GM18502 (cell line): ENCODE data around the gene JPT1.
"Not testable (repeated sequence)": the region's sequence is repeated elsewhere in the genome, so short reads cannot be mapped to it uniquely, and the experiment has no call there.

Experiments used
- ATAC-seq: cut with Tn5 transposase; IDR thresholded peaks from one replicate; pipeline ENCODE4 v1.9.1; 2021; ENCODE audit warnings: mild to moderate bottlenecking; ENCODE audit not compliant: unreplicated experiment, poor library complexity

Gene JPT1, protein sequence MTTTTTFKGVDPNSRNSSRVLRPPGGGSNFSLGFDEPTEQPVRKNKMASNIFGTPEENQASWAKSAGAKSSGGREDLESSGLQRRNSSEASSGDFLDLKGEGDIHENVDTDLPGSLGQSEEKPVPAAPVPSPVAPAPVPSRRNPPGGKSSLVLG

DNA sequence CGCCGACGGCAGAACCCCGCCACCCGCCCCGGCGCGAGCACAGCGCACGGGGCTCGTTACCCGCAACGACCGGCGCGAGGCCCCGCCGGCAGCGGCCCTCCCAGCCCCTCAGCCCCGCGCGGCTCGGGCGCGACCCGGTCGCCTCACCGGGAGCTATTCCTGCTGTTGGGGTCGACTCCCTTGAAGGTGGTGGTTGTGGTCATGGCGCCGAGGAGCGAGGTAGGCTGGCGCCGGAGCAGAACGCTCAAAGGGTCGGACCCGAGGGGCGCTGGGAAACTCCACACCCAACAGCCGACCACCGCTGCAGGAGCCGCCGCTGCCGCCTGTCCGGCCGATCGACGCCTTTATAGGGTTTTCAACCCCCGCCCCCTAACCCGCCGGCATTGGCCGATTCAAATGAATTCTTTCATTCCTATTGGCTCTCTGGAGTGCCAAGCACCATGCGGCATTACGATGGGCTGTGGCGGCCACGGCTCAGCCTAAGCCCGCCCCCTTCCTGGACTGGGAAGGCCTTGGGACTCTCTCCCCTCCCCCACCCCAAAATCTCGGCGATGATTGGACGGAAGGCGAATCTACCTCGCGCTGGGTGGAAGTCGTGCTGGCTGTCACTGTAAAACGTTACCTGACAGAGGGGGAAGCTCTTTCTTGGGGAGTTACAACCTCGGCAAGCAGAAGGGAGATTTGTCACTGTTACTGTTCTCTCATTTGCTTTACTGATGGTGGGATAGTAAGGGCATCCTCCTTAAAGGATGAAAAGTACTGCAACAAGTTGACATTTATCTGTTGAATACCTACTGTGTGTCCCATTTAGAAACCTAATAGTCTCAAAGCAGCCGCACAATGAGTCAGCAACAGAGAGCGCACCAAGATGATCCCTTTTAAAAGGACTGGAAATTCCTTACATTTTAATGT is at the start of gene JPT1:
Gene JPT1 (minus strand): TSS at position 318 of the 912 bp plus-strand sequence. CDS start 115 bp downstream, at position 203.
- peak; percentile 91 for ATAC-seq

DNA sequence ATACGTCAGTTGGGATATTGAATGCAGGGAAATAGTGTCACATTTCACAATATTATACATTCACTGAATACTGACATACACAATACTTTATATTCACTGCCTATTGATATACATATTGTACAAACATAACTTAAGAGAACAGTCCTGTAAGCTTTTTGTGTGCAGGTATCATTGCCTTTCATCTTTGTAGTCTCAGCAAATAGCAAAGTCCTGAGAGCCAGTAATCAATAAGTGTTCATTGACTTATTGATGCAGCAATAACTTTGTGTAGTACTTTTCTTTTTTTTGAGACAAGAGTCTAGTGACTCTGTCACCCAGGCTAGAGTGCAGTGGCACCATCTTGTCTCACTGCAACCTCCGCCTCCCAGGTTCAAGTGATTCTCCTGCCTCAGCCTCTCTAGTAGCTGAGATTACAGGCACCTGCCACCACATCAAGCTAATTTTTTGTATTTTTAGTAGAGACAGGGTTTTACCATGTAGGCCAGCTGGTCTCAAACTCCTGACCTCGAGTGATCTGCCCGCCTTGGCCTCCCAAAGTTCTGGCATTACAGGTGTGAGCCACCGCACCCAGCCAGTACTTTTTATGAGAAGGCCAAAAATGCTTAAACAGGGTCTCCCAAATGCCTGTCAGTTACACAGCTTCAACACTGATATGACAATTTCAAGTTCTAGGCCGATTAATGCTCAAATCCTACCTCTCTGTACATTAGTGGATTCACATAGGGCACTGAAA is 45.7 kb upstream of the JPT1 start:
- no peak for ATAC-seq

DNA sequence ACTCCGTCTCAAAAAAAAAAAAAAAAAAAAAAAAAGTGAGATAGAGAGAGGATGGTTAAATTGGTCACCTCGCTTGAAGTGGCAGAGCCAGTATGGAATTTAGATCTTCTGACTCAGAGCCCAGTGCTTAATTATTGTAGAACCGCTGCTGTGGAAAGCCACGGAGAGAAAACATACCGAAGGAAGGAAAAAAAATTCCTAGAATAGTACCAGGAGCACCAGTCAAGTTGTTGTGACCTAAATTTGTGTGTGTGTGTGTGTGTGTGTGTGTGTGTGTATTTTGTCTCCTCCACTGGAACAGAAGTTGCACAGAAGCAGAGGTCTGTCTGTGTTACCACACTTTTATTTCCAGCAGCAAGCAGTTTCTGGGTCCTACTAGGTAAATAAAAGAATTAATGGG is 40.6 kb upstream of the JPT1 start:
- ATAC-seq = no peak

DNA sequence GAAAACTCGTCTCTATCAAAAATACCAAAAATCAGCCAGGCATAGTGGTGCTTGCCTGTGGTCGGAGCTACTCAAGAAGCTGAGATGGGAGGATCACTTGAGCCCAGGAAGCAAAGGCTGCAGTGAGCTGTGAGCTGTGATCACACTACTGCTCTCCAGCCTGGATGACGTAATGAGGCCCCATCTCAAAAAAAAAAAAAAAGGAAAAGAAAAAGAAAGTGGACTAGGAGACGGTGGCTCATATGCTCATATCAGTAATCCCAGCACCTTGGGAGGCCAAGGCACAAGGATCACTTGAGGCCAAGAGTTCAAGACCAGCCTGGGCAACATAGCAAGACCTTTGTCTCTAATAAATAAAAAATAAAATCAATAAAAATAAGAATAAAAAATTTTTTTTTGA is 37.3 kb upstream of the JPT1 start:
- no peak for ATAC-seq

DNA sequence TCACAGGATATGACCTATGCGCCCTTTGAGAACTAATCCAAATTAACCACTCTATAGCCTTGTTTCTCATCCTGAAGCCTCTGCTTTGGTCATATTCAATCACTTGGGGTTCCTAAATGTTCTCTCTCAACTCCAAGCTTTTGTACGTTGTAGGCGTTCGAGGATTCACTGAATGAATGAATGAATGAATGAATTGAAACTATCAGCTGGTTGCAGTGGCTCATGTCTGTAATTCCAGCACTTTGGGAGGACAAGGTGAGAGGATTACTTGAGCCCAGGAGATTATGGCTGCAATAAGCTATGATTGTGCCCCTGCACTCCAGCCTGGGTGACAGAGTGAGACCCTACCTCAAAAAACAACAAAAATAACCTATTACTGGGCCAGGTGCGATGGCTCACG is 34.3 kb upstream of the JPT1 start:
- no peak for ATAC-seq

DNA sequence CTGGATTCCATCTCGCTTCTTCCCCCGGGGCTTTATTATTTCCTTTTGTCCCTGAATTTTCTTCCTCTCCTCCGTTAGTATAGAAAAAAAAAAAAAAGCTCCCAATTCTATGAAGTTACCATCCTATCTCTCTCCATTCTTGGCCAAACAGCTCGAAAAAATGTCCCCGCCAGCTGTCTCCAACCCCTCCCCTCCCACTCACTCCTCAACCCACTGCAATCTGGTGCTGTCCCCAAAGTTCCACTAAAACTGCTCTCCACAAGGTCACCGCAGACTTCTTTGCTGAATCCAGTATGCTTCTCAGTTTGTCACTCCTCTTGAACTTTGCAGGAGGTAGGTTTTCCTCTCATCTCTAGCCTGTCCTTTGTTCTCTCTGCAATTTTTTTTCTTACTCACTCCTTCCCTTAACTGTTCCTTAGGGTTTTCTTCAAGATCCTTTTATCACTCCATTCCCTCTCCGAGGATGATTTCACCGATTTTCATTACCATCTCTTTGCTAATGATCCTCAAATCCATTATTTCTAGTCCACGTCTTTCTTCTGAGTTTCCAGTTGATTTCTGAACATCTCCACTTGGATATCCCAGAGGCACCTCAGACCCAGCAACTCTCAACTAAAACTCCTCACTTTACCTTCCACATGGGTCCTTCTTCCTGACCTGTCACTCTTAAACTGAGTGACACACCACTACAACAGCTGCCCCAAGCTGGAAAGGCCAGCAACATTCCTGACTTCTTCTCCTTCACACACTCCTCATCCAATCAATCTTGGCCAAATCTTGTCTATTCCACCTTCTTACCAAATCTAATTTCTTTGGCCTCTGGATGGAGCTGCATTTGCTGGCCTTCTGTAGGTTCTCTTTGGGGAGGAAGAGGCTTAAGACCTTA is 29.9 kb upstream of the JPT1 start:
- no peak for ATAC-seq

DNA sequence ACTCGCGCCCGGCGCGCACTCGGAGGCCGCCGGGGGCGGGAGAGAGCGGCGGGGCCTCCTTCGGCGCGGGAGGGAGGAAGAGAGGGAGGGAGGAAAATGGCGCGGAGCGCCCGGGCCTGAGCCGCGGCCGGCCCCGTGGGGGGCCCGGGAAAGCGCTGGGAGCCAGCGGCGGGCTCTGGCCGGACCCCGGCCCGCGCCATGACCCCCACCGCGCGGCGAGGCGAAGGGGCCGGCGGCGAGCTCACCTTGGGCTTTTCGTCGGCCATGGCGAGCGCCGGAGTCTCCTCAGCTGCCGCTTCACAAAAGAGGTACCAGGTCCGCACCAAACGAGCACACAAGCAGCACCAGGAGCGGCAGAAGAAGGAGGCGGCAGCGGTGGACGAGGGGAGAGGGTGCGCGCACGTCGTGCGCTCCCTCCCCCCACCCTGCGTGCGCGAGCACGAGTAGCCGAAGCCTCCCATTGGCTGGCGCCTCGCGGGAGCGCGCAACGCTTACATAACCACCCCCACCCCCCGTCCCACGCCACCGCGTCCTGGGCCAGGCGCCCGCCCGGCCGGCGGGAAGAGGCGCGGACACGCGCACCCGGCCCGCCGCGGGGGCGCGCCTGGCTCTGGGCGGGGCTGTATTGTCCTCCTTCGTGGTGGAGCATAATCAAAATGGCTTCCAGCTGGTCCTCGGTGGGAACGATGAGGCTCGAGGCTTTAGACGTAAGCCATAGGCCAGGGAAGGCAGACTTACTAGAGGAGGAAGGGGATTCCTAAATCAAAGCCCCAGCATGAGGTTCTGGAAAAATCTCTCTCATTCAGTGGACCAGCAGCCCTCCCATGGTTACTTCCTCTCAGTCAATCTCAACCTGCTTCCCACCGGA is 28.5 kb upstream of the JPT1 start, which contains the start of gene SUMO2:
Gene SUMO2 (minus strand): TSS at position 391 of the 868 bp plus-strand sequence. CDS start 125 bp downstream, at position 266.
- ATAC-seq = peak; percentile 71

DNA sequence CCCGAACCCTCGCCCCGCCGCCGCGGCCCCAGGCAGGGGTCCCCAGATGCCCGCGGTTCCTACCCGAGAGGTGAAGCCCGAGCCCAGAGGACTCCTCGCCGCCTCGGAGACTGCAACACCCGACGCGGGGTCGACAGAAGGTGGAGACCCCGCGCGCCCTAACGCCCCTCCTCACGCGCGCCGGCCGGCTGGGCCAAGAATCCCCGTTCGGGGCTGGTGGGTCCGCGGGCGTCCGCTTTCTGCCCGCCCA is 27.9 kb upstream of the JPT1 start:
- no peak for ATAC-seq

DNA sequence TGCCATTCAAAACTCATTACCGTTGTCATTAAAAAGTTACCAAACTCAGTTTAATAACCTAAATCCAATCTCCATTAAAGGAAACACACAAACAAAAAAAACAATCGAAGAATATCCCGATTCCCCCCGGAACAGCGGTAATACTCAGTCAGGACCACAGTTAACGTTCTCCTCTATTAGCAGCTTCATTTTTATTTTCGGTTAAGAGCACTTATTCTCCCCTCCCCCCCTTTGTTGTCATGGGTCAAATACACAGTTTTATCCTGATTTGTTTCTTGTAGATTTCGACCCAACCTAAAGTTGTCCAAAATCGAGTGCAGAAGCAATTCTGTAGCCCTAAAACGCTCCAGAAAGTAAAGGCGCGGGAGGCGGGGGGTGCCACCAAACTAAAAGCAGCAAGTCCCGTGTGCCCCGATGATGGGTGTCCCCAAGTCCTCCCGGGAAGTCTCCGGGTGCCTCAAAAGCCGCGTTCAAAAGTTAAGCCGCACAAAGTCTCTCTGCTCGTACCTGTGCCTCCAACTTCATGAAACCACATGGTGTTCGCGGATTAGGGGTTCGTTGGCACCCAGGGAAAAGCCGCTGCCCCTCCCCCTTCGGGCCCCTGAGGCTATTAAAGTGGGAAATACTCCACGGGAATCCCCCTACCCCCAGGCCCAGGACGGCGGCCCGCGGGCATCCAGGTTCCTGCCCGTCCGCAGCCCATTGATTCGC is 27.5 kb upstream of the JPT1 start:
- peak; percentile 20 for ATAC-seq

DNA sequence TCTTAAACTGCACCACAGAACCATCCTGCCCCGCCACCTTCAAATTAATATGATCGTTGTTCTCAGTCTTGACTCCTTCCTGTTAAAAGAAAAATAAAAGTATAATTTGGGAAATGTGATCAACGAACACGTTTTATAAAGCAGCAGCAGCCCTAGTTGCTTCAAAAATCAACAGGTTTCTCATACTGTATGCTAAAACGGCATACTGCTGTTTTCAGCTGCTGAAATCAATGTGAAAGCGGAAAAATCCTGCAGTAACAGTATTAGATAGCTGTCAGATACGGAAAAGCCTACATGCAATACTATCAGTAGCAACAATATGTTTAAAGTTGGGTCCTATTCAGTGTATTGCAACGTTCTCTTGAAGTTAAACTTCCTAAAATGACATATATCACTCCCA is 26.8 kb upstream of the JPT1 start:
- ATAC-seq = no peak

DNA sequence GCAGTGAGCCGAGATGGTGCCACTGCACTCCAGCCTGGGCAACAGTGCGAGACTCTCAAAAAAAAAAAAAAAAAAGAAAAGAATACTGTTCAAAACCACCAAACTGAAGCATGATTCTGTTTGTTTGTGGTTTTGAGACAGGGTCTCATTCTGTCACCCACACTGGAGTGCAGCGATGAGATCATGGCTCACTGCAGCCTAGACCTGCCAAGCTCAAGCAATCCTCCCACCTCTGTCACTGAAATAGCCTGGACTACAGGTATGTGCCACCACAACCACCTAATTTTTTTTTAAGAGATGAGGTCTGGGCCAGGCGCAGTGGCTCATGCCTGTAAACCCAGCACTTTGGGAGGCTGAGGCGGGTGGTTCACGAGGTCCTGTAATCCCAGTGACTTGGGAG is 24.1 kb upstream of the JPT1 start:
- no peak for ATAC-seq

DNA sequence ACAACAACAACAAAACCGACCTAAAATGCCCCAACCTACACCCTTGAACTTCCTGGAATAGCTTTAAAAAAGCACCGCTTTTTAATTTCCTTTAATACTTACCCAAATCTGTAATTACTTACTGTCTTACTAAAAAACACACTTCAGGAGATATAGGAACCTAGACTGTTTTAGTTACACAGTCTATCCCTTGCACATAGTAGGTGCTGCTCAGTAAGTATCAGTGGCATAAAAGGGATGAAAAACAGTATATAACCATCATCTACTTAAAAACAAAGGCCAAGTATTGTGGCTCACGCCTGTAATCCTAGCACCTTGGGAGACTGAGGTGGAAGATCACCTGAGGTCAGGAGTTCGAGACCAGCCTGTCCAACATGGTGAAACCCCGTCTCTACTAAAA is 22.3 kb upstream of the JPT1 start:
- ATAC-seq = no peak

DNA sequence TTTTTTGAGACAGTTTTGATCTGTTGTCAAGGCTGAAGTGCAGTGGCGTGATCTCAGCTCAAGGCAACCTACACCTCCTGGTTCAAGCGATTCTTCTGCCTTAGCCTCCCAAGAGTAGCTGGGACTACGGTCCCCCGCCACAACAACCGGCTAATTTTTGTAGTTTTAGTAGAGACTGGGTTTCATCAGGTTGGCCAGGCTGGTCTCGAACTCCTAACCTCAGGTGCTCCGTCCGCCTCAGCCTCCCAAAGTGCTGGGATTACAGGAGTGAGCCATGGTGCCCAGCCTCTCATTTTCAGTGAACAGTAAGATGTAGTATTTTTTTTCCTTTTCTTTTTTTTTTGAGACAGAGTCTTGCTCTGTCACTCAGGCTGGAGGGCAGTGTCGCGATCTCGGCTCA is 20.7 kb upstream of the JPT1 start:
- ATAC-seq = no peak

DNA sequence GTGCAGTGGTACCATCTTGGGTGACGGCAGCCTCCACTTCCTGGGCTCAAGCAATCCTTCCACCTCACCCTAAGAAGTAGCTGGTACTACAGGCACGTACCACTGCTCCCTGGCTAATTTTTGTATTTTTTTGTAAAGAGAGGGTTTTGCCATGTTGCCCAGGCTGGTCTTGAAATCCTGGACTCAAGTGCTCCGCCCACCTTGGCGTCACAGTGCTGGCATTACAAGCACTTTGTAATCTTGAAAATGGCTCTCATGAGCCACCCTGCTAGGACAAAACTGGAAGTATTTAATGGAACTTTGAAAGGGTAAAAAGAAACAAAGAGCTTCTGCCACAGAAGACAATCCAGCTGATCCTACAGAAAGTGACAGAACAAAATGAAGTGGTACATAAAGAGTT is 19.2 kb upstream of the JPT1 start:
- ATAC-seq = no peak

DNA sequence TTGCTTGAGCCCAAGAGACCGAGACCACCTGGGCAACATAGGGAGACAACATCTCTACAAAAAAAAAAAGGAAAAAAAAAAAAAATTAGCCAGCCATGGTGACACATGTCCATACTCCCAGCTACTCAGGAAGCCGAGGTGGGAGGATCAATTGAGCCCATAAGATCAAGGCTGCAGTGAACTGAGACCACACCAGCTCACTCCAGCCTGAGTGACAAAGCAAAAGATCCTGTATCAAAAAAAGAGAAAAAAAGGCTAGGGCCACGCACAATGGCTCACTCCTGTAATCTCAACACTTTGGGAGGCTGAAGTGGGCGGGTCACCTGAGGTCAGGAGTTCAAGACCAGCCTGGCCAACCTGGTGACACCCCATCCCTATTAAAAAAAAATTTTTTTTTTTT is 14.7 kb upstream of the JPT1 start:
- ATAC-seq = no peak

DNA sequence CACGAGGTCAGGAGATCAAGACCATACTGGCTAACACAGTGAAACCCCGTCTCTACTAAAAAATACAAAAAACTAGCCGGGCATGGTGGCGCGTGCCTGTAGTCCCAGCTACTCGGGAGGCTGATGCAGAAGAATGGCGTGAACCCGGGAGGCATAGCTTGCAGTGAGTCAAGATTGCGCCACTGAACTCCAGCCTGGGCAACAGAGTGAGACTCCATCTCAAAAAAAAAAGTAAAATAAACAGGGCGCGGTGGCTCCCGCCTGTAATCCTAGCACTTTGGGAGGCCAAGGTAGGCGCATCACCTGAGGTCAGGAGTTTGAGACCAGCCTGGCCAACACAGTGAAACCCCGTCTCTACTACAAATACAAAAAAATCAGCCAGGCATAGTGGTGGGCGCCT is 10.3 kb upstream of the JPT1 start:
- ATAC-seq = not testable (repeated sequence)

DNA sequence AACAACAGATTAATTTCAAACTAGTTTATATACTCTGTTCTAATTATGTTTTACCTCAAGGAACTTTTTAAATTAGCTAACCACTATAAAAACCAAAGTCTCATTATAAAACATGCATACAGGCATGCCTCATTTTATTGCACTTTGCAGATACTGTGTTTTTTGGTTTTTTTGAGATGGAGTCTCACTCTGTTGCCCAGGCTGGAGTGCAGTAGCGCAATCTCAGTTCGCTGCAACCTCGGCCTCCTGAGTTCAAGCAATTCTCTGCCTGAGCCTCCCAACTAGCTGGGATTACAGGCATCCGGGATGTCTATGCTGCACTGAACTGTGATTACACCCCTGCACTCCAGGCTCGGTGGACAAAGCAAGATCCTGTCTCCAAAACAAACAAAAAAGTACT is 8.8 kb upstream of the JPT1 start:
- ATAC-seq = no peak

DNA sequence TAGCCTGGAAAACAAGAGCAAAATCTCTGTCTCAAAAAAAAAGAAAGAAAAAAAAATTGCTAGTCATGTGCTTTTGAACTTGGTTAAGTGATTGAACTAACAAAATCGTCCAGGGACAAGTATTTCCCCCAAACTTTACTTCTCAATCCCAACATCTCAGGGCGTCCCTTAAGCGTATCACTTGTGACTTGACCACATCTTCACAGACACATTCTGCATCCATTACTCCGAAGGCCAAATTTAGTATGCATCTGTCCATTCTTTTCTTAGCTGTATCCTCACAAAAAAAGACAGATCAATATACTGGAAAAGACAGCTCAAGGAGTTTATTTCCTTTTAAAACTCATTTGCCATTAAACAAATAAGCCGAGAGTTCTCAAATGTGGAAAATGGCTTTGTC is 5.9 kb upstream of the JPT1 start:
- no peak for ATAC-seq
